ENCODE data around the gene CC2D2B.

- no peak for TF ChIP-seq POLR2A (IDR thresholded peaks at IDR 0.05)
- no peak for TF ChIP-seq POLR2AphosphoS5 (IDR thresholded peaks at IDR 0.05)
- TF ChIP-seq CTCF (IDR thresholded peaks at IDR 0.05), result no peak
Observed at GRCh38 chr10:95876756-95877155, 31.0 kb upstream of the CC2D2B start.

Data from gastroesophageal sphincter (tissue), 3 donors.